ENCODE results near the gene MAGOH.
"Not testable (repeated sequence)": the region's sequence is repeated elsewhere in the genome, so short reads cannot be mapped to it uniquely, and the experiment has no call there.

Gene MAGOH

DNA sequence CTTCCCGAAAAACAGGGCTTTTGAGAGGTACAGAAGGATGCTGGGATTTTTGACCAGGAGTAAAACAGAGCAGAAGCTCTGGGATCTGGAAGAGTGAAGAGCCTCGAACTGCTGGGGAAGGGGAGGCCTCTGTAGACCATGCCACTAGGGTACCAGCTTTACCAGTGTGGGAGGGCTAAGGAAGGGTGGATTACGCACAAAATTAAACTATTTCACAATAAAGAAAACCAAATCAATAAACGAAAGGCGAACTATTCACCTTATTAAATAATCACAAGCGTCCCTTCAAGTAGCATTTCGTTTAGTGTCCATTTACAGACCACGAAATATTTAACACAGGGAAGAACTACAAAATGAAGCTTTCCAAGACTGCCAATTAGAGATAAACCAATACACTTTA lies 18.6 kb downstream of the MAGOH start:
- DNase-seq: no peak

DNA sequence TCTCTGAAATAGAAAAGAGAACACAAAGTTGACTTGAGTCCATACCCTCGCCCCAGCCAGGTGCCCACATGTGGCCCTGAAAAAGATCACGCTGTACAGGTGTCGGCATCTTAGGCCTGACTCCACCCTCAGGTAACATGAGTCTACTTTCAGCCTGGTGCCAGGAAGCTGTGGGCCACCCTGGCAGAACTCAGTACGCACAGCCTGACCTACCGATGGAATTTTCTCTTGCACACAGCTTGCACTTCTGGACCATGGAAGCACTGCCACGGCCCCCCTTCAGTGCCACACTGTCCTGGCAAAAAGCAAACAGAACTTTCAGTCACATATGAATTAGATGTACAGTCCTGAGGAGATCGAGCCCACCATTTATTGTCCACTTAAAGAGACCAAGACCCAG lies 20.1 kb downstream of the MAGOH start:
- DNase-seq: no peak

- no peak for DNase-seq
Measured at GRCh38 chr1:53214376-53214940, 23.9 kb downstream of the MAGOH start.

GRCh38 chr1:53210954-53211353 lies 27.4 kb downstream of the MAGOH start:
- no peak for DNase-seq

GRCh38 chr1:53210352-53210751 lies 28.0 kb downstream of the MAGOH start:
- DNase-seq: no peak

DNA sequence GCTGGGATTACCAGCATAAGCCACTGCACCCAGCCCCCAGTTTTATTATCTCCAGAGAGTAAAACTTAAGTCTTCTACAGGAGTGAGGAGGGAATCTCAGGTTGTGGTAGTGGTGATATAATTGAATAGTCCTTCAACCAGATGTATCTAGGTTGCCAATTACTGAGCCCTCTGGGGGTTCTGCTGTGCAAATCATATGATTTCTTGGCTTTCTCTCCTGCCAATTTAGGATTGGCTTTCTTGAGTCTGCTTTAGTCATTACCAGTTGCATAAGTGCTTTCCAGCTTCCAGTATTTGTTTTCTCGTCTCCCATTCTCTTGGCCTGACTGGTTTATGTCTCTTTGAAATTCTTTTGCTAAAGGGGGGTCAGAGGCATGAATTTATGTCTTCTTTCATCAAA lies 30.6 kb downstream of the MAGOH start:
- no peak for DNase-seq

DNA sequence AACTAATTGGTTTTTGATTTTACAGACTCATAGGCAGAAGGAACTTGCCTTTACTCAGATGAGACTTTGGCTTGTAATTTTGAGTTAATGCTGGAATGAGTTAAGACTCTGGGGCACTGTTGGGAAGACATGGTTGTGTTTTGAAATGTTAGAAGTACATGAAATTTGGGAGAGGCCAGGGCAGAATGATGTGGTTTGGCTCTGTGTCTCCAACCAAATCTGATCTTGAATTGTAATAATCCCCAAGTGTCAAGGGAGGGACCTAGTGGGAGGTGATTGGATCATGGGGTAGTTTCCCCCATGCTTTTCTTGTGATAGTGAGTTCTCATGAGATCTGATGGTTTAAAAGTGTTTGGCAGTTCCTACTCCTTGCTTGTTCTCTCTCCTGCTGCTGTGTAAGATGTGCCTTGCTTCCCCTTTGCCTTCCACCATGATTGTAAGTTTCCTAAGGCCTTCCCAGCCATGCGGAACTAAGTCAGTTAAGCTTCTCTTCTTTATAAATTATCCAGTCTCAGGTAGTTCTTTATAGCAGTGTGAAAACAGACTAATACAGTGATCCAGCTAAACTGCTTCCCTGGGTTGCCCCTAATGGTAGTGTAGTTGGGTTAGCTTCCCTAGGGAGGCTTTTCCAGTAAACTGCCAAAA lies 31.5 kb downstream of the MAGOH start:
- DNase-seq: no peak

GRCh38 chr1:53206083-53206685 lies 32.1 kb downstream of the MAGOH start:
- not testable (repeated sequence) for DNase-seq

DNA sequence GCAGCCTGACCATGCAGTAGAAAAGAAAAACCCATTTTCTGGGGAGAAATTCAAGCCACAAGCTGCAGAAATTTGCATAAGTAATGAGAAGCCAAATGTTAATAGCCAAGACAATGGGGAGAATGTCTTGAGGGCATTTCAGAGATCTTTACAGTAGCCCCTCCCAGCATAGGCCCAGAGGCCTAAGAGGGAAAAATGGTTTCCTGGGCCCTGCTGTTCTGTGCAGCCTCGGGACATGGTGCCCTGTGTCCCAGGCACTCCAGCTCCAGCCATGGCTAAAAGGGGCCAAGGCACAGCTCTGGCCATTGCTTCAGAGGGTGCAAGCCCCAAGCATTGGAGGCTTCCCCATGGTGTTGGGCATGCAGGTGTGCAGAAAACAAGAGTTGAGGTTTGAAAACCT lies 32.8 kb downstream of the MAGOH start:
- not testable (repeated sequence) for DNase-seq

GRCh38 chr1:53203466-53203865 lies 34.9 kb downstream of the MAGOH start:
- DNase-seq: no peak

GRCh38 chr1:53198241-53198651 lies 40.1 kb downstream of the MAGOH start:
- DNase-seq: no peak

GRCh38 chr1:53197291-53198200 lies 40.8 kb downstream of the MAGOH start:
- no peak for DNase-seq

GRCh38 chr1:53196485-53197290 lies 41.6 kb downstream of the MAGOH start, which contains the start of gene CPT2:
CPT2 (plus strand) TSS chr1:53196824; CDS start chr1:53196944, 120 bp downstream.
- peak; percentile 79 for DNase-seq

- no peak for DNase-seq
Measured at GRCh38 chr1:53196017-53196484, 42.3 kb downstream of the MAGOH start.

DNA sequence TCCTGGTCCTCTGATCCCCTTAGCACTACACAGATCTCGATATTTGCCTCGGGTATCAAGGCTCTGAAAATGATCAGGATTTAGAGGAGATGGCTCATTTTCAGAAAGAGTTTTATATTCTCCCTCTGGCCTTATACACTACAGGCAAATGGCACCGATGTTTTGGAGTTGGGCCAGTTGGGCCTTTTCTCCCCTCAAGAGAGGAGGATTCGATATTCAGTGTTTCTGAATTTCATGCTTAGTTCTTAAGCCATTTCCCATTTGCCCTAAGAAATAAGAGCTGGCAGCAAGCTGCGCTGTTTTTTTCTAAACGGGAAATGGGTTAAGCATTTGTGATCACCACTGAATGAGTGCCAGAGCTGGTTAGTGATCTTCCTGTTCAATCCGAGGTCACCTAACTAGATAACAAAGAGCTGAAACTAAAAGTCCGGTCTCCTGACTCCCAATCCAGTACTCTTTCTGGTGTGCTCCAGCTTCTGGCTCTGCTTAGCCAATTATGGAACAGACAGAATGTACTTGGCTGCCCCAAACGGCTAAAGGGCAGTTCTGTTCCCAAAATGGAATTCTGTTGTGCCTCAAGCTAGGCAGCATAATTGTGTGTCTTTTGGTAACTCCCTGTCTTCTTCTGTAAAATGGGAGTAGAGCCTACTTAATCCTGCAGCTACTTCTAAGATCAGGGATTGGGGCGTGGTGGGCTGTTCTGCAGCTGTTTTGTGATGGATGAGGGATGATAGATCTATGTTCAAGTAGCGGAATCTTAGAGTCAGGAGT lies 42.9 kb downstream of the MAGOH start:
- DNase-seq: no peak

- no peak for DNase-seq
Measured at GRCh38 chr1:53190210-53190611, 48.1 kb downstream of the MAGOH start.

DNA sequence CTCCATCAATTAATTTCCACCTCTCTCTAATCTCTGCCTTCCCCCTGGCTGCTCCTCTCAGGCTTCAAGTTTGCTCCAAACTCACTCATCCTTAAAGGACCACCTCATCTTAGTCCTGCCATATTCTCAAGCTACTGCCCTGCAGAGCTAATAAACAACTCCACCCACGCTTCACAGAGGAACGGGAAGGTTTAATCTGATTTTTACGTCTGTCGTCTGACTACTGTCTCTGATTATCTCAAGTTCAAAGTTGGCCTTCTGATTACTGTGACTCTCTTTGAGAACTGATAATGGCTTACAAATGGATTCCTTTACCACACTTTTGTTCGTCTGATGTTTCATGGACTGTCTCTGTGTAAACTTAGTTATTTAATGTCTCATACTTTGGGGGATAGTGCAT lies 49.3 kb downstream of the MAGOH start:
- no peak for DNase-seq

GRCh38 chr1:53188099-53188498 lies 50.2 kb downstream of the MAGOH start:
- DNase-seq: no peak

DNA sequence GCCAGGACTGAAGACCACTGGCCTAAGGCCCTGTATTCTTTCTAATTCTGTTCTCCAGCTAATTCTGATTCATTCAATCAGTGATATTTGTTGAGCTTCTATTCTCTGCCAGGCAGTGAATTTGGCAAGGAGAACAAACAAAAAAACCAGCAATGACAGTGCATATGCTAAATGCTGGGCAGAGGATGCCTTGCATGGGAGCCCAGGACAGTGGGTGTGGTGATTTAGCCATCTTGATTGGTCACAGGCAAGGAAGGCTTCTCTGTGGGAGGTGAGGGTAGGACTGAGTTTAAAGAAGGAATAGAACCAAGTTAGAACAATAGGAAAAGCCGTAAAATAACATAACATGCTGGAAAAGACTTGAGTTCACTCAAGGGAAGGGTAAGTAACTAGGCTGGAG lies 50.9 kb downstream of the MAGOH start:
- no peak for DNase-seq

GRCh38 chr1:53186533-53186932 lies 51.8 kb downstream of the MAGOH start:
- DNase-seq: no peak

DNA sequence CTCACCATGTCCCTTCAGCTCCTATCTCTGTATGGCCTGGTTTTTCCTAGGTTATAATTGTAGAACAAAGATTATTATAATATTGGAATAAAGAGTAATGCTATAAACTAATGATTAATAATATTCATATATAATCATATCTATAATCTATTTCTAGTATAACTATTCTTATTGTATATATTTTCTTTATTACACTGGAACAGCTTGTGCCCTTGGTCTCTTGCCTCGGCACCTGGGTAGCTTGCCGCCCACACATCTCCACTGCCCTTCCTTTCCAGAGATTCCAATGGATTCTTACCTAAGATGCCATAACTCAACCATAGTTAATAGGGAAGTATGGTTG lies 52.4 kb downstream of the MAGOH start:
- DNase-seq: not testable (repeated sequence)

Data from activated CD4-positive, alpha-beta T cell treated with anti-CD3 and anti-CD28 coated beads for 1 hour (primary cell).